OCI-LY1 (cell line): ENCODE results near the gene XYLT1.

ENCODE experiments used
- H2AFZ ChIP-seq: fragments of 200-600 bp; sonication (generic), shearing (Covaris generic); 2 replicates; pipeline ENCODE4 v1.6.0; 2014; ENCODE audit warnings: antibody characterized with exemption, mild to moderate bottlenecking, low read length
- H3F3A ChIP-seq: fragments of 200-600 bp; sonication (generic), shearing (Covaris generic); 2 replicates; pipeline ENCODE4 v1.6.0; 2014; ENCODE audit warnings: mild to moderate bottlenecking, antibody characterized with exemption, low read length, moderate library complexity; ENCODE audit not compliant: insufficient read depth
- H3K27ac ChIP-seq: fragments of 200-600 bp; sonication (generic); 2 replicates; pipeline ENCODE4 v1.5.1; 2014; ENCODE audit warnings: low read length, mixed run types, mild to moderate bottlenecking, low read depth; ENCODE audit not compliant: poor library complexity, severe bottlenecking
- H3K27me3 ChIP-seq: fragments of 200-600 bp; sonication (generic); 2 replicates; pipeline ENCODE4 v1.6.0; 2014; ENCODE audit warnings: antibody characterized with exemption, mild to moderate bottlenecking, low read length, moderate library complexity; ENCODE audit not compliant: insufficient read depth
- H3K36me3 ChIP-seq: fragments of 200-600 bp; sonication (generic); 2 replicates; pipeline ENCODE4 v1.6.1; 2014; ENCODE audit warnings: mild to moderate bottlenecking, antibody characterized with exemption, low read length, moderate library complexity, mixed read lengths; ENCODE audit not compliant: insufficient read depth
- H3K4me1 ChIP-seq: fragments of 200-600 bp; sonication (generic); 2 replicates; pipeline ENCODE4 v1.5.1; 2014; ENCODE audit warnings: mild to moderate bottlenecking, low read length, moderate library complexity; ENCODE audit not compliant: insufficient read depth, severe bottlenecking
- H3K4me2 ChIP-seq: fragments of 200-600 bp; sonication (generic), shearing (Covaris generic); 2 replicates; pipeline ENCODE4 v1.6.1; 2014; ENCODE audit warnings: low read length
- H3K4me3 ChIP-seq: fragments of 200-600 bp; sonication (generic); 2 replicates; pipeline ENCODE4 v1.5.1; 2014; ENCODE audit warnings: low read length, low read depth, mild to moderate bottlenecking, mixed read lengths; ENCODE audit not compliant: poor library complexity, severe bottlenecking
- H3K79me2 ChIP-seq: fragments of 200-600 bp; shearing (Covaris generic); 2 replicates; pipeline ENCODE4 v1.6.1; 2016; ENCODE audit warnings: mixed run types, low read length, mixed read lengths; ENCODE audit not compliant: insufficient read depth
- H3K9ac ChIP-seq: fragments of 200-600 bp; sonication (generic), shearing (Covaris generic); 2 replicates; pipeline ENCODE4 v1.6.1; 2014; ENCODE audit warnings: mild to moderate bottlenecking, low read length, mixed read lengths
- H3K9me2 ChIP-seq: fragments of 200-600 bp; sonication (generic), shearing (Covaris generic); 2 replicates; pipeline ENCODE4 v1.6.1; 2014; ENCODE audit warnings: low read depth, mild to moderate bottlenecking, low read length, mixed read lengths
- H3K9me3 ChIP-seq: fragments of 200-600 bp; shearing (Covaris generic); 2 replicates; pipeline ENCODE4 v1.6.1; 2014; ENCODE audit warnings: low read length, mixed read lengths
- H4K20me1 ChIP-seq: fragments of 200-600 bp; sonication (generic), shearing (Covaris generic); 2 replicates; pipeline ENCODE4 v1.6.0; 2016; ENCODE audit warnings: mild to moderate bottlenecking, low read length; ENCODE audit not compliant: insufficient read depth
- EZH2 ChIP-seq: fragments of 200-600 bp; sonication (generic), shearing (Covaris generic); IDR thresholded peaks from 2 replicates; pipeline ENCODE4 v1.8.0; 2017; ENCODE audit warnings: borderline replicate concordance, mixed run types, mild to moderate bottlenecking, antibody characterized with exemption, low read length, moderate library complexity, mixed read lengths
- TF ChIP-seq, protein P1 (sequence below): fragments of 200-600 bp; sonication (generic), shearing (Covaris generic); IDR thresholded peaks from 2 replicates; pipeline ENCODE4 v1.5.1; 2017; ENCODE audit warnings: mild to moderate bottlenecking, antibody characterized with exemption, low read length, moderate library complexity, mixed read lengths

Gene XYLT1

DNA sequence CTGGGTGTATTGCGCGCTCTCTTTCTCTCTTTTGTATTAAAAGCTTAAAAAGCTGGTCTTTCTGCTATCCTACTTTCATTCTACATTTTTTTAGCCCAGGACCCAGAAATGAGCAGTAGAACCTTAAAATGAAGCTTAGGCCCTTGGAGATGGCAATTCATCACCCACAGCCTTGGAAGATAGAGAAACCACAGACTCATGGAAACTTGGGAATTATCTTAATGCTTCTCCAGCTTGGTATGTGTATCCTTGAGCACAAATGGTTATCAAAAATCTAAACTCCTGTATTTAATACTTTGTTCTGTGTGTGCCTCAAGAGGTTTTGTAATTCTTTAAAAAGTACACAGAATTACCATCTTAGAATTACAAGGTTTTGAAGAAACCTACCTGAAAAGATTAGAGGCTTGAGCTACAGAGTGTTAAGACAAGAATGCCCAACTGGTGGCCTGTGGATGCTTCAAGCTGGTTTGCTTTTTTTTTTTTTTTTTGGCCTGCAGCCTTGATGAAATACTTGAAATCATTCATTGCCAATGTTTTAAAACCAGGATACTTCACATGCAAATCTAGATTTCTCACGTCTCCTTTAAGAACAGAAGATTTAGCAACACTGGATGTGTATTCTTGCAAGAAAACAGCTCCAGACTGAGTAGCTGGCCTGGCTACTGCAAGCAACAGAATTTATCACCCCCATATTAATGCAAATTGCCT lies 105.0 kb downstream of the XYLT1 start:
- H3F3A ChIP-seq: 0 out of 2 replicates have a peak, but pooled peaks cover 3% of the 10 kb centered on the region
- H3K9ac ChIP-seq: no peak overlapping the region; the same call in 1 of the 2 replicates
- peak overlapping the region; percentile 96 for H3K27ac ChIP-seq
- 0 out of 2 replicates have a peak, but pooled peaks cover 16% of the 10 kb centered on the region for H3K79me2 ChIP-seq
- TF ChIP-seq EZH2: no peak
- TF ChIP-seq, protein P1, sequence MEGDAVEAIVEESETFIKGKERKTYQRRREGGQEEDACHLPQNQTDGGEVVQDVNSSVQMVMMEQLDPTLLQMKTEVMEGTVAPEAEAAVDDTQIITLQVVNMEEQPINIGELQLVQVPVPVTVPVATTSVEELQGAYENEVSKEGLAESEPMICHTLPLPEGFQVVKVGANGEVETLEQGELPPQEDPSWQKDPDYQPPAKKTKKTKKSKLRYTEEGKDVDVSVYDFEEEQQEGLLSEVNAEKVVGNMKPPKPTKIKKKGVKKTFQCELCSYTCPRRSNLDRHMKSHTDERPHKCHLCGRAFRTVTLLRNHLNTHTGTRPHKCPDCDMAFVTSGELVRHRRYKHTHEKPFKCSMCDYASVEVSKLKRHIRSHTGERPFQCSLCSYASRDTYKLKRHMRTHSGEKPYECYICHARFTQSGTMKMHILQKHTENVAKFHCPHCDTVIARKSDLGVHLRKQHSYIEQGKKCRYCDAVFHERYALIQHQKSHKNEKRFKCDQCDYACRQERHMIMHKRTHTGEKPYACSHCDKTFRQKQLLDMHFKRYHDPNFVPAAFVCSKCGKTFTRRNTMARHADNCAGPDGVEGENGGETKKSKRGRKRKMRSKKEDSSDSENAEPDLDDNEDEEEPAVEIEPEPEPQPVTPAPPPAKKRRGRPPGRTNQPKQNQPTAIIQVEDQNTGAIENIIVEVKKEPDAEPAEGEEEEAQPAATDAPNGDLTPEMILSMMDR: no peak
- H3K27me3 ChIP-seq: no peaks in the 10 kb centered on the region
- H3K4me3 ChIP-seq: no peak overlapping the region
- H4K20me1 ChIP-seq: no peaks in the 10 kb centered on the region
- no peaks in the 10 kb centered on the region for H3K9me3 ChIP-seq
- H3K36me3 ChIP-seq: peaks cover 8% of the 10 kb centered on the region; the same call in 1 of the 2 replicates
- peaks cover 98% of the 10 kb centered on the region for H3K4me1 ChIP-seq
- no peaks in the 10 kb centered on the region for H3K9me2 ChIP-seq
- peak overlapping the region; percentile 31; the same call in 1 of the 2 replicates for H3K4me2 ChIP-seq
- H2AFZ ChIP-seq: no peak overlapping the region

DNA sequence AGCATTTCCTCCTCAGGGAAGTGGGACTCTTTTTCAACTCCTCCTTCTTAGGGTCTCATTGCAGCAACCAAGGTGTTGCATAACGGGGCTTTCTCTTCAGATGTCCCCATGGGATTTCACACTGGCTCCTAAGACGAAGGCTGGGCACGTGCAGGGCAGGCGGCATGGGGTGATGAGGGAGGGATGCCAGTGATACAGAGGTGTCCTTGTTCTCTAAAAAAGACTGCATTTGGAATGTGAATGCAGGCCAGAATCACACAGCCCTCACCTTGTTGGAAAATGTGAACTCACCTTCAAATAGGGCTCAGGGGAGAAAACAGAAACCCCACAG lies 105.6 kb downstream of the XYLT1 start:
- H3K4me3 ChIP-seq: no peak overlapping the region
- H3K4me1 ChIP-seq: peaks cover 98% of the 10 kb centered on the region
- peak overlapping the region; percentile 47; the same call in 1 of the 2 replicates for H3K4me2 ChIP-seq
- H2AFZ ChIP-seq: no peak overlapping the region
- no peaks in the 10 kb centered on the region for H3K9me2 ChIP-seq
- peaks cover 8% of the 10 kb centered on the region; the same call in 1 of the 2 replicates for H3K36me3 ChIP-seq
- no peaks in the 10 kb centered on the region for H3K9me3 ChIP-seq
- peak overlapping the region; percentile 96 for H3K27ac ChIP-seq
- 0 out of 2 replicates have a peak, but pooled peaks cover 3% of the 10 kb centered on the region for H3F3A ChIP-seq
- H3K9ac ChIP-seq: no peak overlapping the region
- TF ChIP-seq, protein P1: no peak
- no peak for TF ChIP-seq EZH2
- 0 out of 2 replicates have a peak, but pooled peaks cover 16% of the 10 kb centered on the region for H3K79me2 ChIP-seq
- no peaks in the 10 kb centered on the region for H4K20me1 ChIP-seq
- H3K27me3 ChIP-seq: no peaks in the 10 kb centered on the region

DNA sequence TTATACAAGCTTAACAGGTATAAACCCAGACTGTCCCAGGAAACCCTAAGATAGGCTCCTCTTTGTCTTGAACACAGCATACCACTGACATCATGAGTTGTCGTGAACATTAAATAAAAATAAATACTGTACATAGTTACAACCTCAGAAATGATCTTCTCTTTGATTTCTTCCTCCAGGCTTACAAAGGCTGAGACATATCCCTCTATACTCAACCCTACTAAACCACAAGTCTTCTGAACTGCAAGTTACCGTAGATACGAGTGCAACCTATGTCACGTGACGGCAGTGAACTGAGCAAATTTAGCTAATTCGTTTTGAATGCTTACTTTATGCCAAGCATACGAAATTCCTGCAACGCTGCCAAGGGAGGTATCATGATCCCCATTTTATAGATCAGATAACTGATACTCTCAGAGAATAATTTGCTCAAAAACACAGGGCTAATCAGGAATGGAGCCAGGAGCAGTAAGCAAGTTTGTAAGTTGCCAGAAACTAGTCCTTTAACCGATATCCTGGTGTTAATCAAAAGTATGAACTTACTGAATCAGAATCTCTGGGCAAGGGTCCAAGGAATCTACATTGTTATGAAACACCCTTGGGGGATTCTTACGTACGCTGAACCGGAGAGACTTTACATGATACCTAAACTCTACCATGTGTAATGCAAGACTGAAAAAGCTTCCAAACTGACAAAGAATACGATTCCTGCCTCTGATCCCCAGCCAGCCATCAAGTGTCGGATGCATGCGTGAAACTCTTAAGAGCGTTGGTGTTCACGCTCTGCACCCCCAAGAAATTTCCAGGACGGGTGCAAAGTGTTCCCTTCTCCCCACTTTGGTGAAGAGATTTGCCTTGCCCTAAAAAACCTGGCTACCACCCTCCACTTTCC lies 106.2 kb downstream of the XYLT1 start:
- no peak for TF ChIP-seq EZH2
- TF ChIP-seq, protein P1: no peak
- Histone ChIP-seq H2AFZ (no peak overlapping the region), H3K9me2 (no peaks in the 10 kb centered on the region), H3F3A (0 out of 2 replicates have a peak, but pooled peaks cover 3% of the 10 kb centered on the region), H3K4me3 (no peak overlapping the region), H3K36me3 (peaks cover 8% of the 10 kb centered on the region; the same call in 1 of the 2 replicates), H3K79me2 (0 out of 2 replicates have a peak, but pooled peaks cover 16% of the 10 kb centered on the region), H3K4me1 (peaks cover 98% of the 10 kb centered on the region), H3K9ac (peak overlapping the region; percentile 9; the same call in 1 of the 2 replicates), H3K27ac (peak overlapping the region; percentile 96), H4K20me1 (no peaks in the 10 kb centered on the region), H3K4me2 (peak overlapping the region; percentile 47), H3K27me3 (no peaks in the 10 kb centered on the region), H3K9me3 (no peaks in the 10 kb centered on the region)
